ENCODE data around the gene GCLM.

DNA sequence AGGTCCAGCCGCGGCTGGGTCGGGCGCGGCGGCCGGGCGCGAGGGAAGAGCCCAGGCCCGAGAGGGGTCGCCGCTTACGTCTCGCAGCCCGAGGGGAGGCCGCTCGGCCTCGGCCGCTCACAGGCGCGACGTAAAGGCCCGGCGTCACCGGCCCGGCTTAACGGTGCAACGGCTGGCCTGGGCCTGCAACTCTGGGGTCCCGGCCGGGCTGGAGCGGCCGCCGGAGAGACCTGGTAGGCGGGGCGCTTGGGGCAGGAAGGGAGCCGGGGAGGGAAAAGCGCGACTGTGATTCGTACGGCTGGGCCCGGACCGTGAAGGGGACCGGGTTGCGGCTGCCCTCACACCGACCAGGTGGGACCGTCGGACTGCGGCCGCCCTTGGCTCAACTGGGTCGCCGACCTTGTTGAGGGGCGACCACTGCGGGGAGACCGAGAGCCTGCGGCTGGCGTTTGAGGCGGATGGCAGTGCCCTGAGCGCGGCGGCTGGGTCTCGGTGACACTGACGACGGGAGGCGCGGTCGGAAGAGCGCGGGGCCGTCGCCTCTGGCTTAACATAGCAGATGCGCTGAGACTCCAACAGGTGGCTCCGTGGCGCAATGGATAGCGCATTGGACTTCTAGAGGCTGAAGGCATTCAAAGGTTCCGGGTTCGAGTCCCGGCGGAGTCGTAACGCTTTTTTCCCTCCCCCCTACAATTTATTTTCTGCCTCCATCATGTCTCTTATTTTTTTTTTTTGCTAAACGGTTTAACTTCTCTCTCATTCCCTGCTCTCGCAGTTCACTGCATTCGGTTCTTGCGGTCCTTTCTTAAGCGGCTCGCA lies 62.0 kb downstream of the GCLM start:
- TF ChIP-seq FOXP1 (CRISPR knock-in tag; IDR thresholded peaks at IDR 0.05; ENCODE audit: borderline replicate concordance) = 0 out of 2 replicates have a peak, but pooled peaks have one; percentile 46
- TF ChIP-seq, protein P1, sequence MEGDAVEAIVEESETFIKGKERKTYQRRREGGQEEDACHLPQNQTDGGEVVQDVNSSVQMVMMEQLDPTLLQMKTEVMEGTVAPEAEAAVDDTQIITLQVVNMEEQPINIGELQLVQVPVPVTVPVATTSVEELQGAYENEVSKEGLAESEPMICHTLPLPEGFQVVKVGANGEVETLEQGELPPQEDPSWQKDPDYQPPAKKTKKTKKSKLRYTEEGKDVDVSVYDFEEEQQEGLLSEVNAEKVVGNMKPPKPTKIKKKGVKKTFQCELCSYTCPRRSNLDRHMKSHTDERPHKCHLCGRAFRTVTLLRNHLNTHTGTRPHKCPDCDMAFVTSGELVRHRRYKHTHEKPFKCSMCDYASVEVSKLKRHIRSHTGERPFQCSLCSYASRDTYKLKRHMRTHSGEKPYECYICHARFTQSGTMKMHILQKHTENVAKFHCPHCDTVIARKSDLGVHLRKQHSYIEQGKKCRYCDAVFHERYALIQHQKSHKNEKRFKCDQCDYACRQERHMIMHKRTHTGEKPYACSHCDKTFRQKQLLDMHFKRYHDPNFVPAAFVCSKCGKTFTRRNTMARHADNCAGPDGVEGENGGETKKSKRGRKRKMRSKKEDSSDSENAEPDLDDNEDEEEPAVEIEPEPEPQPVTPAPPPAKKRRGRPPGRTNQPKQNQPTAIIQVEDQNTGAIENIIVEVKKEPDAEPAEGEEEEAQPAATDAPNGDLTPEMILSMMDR (IDR thresholded peaks at IDR 0.05) = no peak
- TF ChIP-seq, protein P2, sequence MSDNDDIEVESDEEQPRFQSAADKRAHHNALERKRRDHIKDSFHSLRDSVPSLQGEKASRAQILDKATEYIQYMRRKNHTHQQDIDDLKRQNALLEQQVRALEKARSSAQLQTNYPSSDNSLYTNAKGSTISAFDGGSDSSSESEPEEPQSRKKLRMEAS (CRISPR knock-in tag; IDR thresholded peaks at IDR 0.05) = peak; percentile 35; the same call in 1 of the 2 replicates
